GM19455 (cell line): Measurements from ENCODE around the gene LSAMP.
"Not testable (repeated sequence)": the region's sequence is repeated elsewhere in the genome, so short reads cannot be mapped to it uniquely, and the experiment has no call there.

Source experiments
- ATAC-seq: cut with Tn5 transposase; IDR thresholded peaks from one replicate; pipeline ENCODE4 v1.9.1; 2021; ENCODE audit not compliant: unreplicated experiment

LSAMP gene

GRCh38 chr3:116124166-116124565, 321.1 kb downstream of the LSAMP start:
- no peak for ATAC-seq

DNA sequence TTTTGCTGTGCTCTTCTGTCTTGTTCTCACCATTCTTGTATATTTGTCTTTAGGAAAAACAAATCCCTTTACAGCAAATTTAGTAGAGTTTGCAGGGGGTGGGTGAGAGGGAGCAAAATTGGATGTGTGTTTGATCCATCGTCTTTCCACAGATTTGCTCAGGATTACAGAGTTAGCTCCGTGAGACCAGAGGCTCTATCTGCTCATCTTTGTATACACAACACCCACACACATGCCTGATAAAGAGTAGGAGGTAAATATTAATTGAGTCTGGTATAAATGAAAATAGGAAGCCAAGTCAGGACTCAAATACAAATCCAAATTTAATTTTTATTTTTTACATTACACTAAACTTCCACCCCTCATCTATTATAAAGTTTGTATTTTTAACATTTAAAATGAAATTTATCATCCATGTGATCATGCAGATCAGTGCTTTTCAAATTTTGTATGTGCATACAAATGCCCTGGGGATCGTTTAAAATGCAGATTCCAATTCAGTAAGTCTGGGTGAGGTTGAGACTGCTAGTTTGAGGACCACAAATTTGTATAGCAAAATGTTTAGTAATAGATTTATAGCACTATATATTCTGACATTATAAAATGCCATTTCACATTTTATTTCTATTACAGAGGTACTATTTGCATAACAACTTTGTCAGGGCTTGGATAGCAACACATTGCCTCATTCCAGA, 326.7 kb downstream of the LSAMP start:
- no peak for ATAC-seq

- no peak for ATAC-seq
Observed at GRCh38 chr3:116114586-116114985, 330.7 kb downstream of the LSAMP start.

DNA sequence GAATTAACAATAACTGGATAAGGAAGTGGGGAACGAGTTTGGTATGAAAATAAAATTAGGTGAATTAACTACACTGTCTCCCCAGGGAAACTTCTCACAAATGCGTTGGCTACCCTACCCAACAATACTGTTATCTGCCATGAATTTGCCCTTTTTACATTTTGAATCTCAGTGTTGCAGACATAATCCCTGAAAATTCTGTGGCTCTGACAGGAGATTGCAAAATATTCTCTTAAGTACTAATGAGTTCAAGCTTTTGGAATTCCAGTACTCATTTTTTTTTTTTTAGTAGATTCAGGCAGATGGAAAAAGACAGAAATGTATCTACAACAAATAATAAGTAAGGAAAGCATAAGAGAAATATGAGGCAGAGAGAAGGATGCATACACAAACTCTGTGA, 332.6 kb downstream of the LSAMP start:
- ATAC-seq: no peak

- ATAC-seq: no peak
Observed at GRCh38 chr3:116111765-116112164, 333.5 kb downstream of the LSAMP start.

DNA sequence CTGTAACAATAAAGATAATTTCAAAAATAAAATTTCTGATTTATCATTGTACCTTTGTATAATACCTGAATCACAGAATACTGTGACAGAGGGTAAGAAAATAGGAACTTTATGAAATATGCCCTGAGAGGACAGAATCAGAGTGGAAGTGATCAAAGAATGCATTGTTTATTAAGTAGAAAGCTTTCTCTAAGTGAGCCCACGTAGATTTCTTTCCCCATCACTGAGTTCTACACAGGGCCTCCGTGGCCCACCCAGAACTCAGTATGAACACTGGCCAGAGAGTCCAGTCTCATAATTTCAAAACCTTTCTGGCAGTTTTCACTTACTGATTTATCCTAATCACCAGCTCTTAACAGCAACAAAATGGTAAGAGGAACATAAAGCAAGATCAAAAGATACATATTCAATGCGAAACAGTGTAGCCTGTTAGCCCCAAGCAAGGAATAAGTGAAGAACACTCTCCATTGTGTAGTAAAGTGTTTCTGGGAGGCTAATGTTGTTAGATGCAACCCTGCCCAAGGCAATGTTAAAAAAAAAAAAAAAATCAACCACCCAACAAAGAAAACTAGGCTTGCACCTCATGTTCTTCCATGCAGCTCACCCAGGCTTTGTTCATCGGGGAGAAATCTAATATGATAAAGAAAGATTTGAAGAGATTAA, 341.3 kb downstream of the LSAMP start:
- ATAC-seq: no peak

DNA sequence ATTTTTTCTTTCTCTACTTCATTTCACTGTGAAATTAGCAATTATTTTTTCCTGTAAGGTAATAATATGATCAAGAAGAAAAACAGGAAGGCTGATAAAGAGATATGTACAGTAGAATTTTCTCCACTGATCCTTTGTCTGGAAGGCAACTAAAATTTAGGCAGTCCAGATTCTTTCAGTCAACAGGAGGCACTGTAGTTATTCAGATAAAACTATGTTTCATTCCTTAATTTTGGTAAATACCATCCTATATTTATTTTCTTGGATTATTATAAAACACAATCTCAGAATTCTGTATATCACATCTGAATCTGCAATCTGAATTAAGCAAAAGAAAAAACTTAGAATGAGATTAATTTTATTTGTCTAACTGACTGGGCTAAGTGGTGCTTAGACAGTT, 343.2 kb downstream of the LSAMP start:
- ATAC-seq: no peak

GRCh38 chr3:116097226-116097625, 348.1 kb downstream of the LSAMP start:
- ATAC-seq: no peak

DNA sequence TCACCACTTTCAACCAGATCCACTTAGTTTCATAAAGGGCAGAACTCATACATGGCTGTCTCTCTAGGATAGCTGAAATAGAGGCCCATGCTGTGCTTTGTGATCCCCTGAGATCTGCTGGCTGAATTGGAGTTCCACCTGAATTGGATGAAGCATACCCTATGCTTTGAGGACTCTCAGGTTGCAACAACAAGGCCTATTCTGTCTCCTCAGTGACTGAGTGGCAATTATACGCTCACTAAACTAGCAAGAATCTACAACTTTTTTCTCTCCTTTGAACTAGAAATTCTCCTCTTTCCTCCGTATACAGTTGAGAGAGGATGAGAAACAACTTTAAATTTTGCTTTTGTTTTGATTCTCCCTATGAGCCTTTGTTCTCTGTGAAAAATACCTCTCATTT, 348.7 kb downstream of the LSAMP start:
- no peak for ATAC-seq

DNA sequence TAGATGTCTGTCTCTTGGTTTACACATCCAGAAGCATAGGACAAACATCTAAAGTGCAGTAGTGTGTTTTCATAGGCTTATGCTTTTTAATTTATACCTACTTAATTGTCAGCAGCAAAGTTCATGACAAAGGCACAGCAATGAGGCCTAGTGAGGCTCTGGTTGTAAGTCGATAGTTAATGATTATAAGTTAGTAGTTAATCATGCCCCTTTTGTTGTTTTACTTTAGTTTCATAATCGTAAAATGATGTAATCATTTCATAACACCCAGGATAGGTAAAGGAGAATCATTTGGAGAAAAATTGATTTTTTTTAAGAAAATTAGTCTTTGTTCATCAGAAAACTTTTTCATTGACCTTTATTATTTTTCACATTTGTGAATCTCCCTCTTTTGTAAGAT, 351.9 kb downstream of the LSAMP start:
- no peak for ATAC-seq

GRCh38 chr3:116087426-116087825, 357.9 kb downstream of the LSAMP start:
- no peak for ATAC-seq

GRCh38 chr3:116084999-116085791, 360.1 kb downstream of the LSAMP start:
- no peak for ATAC-seq

DNA sequence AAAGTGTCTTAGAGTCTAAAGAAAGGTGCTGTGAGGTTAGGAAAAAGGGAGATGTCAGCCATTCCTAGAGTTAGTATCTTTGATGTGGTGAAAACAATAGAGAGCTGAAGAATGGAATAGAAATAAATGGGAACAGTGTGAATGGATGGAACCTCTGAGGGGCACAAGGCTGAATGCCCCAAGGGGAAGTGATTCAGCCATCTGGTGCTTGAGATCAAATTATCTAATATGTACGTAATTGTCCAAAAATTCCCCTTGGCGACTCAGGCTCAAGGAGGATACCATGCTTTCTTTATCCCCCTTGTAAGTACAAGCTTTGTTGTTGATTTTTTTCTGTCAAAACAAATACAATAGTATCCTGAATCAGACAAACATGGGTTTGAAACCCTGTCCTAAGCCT, 361.6 kb downstream of the LSAMP start:
- ATAC-seq: no peak

- no peak for ATAC-seq
Observed at GRCh38 chr3:116078561-116078960, 366.7 kb downstream of the LSAMP start.

DNA sequence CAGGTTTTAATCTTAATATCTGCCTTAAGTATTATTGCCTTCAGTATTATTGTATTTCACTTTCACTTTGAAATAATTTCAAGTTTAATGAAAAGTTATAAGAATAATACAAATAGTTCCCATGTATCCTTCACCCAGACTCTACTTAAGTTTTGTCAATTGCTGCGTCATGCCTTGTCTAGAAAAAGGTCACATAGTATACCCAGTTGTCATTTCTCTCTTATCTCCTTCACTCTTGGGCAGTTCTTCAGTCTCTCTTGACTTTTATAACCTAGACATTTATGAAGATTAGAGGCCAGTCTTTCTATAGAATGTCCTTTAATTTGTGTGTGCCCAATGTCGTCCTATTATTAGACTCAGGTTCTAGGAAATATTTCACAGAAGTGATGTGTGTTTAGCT, 367.7 kb downstream of the LSAMP start:
- ATAC-seq: no peak

DNA sequence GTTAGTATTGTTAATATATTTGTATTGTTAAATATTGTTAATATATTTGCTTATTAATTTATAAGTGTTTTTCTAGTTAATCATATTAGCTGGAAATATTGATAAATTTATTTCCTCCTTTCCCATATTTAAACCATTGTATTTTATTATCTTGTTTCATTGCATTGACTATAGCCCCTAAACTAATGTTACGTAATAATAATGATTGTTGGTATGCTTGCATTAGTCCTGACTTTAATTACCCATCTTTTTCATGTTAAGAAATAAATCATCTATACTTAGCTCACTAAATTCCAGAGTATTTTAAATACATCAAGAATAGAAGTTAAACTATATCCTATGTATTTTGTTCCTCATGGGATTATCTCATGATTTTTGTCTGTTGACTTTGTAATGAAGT, 368.2 kb downstream of the LSAMP start:
- no peak for ATAC-seq

DNA sequence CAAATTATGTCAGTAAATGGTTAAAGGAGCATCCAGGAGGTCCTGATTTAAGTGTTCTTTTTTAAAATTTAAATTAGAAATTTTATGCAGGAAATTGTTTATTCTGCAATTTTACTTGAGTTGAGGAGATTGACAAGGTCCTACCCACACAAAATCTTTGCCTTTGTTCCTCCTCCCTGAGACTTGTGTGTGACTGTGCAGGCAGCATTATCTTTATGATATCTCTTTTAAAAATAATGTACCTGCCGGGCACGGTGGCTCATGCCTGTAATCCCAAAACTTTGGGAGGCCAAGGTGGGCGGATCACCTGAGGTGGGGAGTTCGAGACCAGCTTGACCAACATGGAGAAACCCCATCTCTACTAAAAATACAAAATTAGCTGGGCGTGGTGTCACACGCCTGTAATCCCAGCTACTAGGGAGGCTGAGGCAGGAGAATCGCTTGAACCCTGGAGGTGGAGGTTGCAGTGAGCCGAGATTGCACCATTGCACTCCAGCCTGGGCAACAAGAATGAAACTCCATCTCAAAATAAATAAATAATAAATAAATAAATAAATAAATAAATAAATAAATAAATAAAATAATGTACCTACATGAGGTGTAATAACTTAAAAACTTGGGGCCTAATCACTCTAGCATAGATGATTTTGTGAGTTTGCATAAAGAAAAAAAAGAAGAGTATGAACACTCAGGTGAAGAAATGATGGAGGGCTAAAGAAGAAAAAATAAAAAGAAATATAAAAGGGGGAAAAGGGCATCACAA, 374.6 kb downstream of the LSAMP start:
- ATAC-seq: not testable (repeated sequence)

DNA sequence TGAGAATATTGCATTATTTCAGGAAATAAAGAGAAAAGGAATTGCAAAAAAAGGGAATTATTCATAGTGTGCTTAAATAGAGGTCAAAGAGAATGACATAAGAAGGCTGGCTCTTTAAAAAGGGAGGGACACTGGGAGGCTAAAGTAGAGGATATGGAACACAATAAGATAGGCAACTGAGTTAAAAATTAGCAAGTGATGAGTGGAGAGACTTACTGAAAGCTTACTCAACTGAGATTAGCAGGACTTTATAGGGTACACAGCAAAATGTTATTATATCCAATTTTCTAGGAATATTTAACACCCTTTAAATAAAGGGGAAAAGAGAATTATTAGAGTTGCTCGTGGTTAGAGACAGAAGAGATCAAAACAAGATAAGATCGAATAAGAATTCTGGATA, 375.2 kb downstream of the LSAMP start:
- ATAC-seq: no peak

GRCh38 chr3:116069024-116069423, 376.3 kb downstream of the LSAMP start:
- no peak for ATAC-seq

DNA sequence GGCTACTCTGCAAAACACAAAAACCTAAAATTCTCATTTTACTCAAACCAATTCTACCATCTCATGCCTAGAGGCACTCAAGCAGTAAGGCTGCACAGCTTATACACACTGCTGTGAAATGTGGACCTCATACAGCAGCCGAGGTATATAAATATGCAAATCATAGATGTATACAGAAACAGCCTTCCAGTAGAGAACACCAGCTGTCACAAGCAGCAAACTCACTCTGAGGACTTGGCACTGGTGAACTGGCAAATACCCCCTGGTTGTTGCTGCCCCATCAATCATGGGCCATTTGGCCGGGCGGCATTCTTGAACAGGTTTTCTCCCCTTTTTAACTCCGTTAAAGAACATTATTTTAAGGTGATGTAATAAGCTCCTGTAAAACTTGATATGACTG, 378.0 kb downstream of the LSAMP start:
- ATAC-seq: peak; percentile 78

- ATAC-seq: no peak
Observed at GRCh38 chr3:116065501-116065900, 379.8 kb downstream of the LSAMP start.
